SK-N-MC (cell line): ENCODE data around the gene POU6F2.

Source experiments
- EZH2 ChIP-seq: fragments of 200-600 bp; sonication (generic); IDR thresholded peaks from one replicate; pipeline ENCODE4 v1.6.1; 2017; ENCODE audit warnings: antibody characterized with exemption
- POLR2AphosphoS5 ChIP-seq: IDR thresholded peaks from 2 replicates; pipeline ENCODE4 v1.6.1; 2012; ENCODE audit warnings: mild to moderate bottlenecking, low read depth, low read length, borderline replicate concordance

GRCh38 chr7:39270018-39270417 lies 292.3 kb downstream of the POU6F2 start:
- TF ChIP-seq POLR2AphosphoS5 (no peak), EZH2 (no peak)
